ENCODE results near the gene ISL1. TPM values are rescaled to one million over a fixed set of nuclear protein-coding genes. Genes with fewer than 3 reads are reported as not detected.

Gene ISL1
- total and polyA plus RNA-seq, 2 of the 8 experiments (the other 6 are each of a cell fraction or from before 2014, with no cell fraction given): 0.05 to 0.19 TPM

DNA sequence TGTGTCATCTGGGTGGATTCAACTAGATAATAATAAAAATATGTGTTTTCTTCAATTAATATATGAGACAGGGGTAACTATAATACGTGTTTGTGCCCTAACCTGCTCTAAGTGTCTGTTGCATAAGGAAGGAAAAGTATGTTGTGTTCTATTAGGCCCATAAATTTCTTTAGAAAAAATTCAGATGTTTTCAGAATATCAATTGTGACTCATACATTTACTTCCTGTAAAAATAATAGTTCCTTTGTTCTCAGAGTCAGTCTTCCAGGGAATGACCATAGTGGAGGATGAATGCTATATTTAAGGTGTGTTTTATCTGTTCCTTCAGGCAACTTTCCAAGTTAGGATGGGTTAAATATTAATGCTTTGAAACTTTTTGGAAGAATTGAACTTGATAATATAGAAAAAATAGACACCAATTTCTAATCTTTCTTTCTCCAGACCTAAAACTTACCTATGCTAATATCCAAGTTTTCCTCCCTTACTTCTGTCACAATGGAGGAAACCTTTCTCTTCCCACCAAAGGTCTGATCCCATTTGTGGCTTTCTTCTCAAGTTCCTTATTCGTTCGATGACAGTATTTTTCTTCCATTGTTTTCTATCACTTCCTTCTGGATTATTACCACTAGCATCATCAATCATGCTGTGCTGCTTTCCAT is 49.9 kb downstream of the ISL1 start (continued):
- TF ChIP-seq SAP30 (IDR thresholded peaks at IDR 0.05; ENCODE audit: insufficient read depth, insufficient replicate concordance, low read length): no peak

Data from H1 (cell line).